HCT116 (cell line): ENCODE results near the gene MAP3K4.

Source experiments
- EGR1 ChIP-seq: IDR thresholded peaks from 2 replicates; pipeline ENCODE4 v1.6.1; 2012; ENCODE audit warnings: low read depth
- EZH2 ChIP-seq: fragments of 200-600 bp; sonication (generic); IDR thresholded peaks from 2 replicates; pipeline ENCODE4 v1.6.1; 2017; ENCODE audit warnings: antibody characterized with exemption, mixed run types
- EZH2phosphoT487 ChIP-seq: fragments of 200-600 bp; IDR thresholded peaks from 2 replicates; pipeline ENCODE4 v1.6.1; 2018; ENCODE audit warnings: antibody characterized with exemption, borderline replicate concordance
- POLR2A ChIP-seq: IDR thresholded peaks from 2 replicates; pipeline ENCODE4 v1.7.0; 2011; ENCODE audit warnings: borderline replicate concordance; ENCODE audit not compliant: insufficient read depth, insufficient read length; ENCODE audit errors: extremely low read depth
- RAD21 ChIP-seq: IDR thresholded peaks from 2 replicates; pipeline ENCODE4 v1.6.1; 2012; ENCODE audit warnings: low read depth, mild to moderate bottlenecking
- SIN3A ChIP-seq: IDR thresholded peaks from 2 replicates; pipeline ENCODE4 v1.6.1; 2012; ENCODE audit warnings: low read depth
- TF ChIP-seq, protein P1 (sequence below), 3 experiments: fragments of 200-600 bp in 1 of 3; sonication (generic) in 1 of 3; IDR thresholded peaks in 2 of 3; conservative IDR thresholded peaks in 1 of 3; 2 replicates each; pipeline ENCODE4 v1.5.1; 2012 to 2017; ENCODE audit warnings: low read depth in 2 of 3, low read length in 2 of 3, antibody characterized with exemption in 1 of 3, borderline replicate concordance in 1 of 3, control low read depth in 1 of 3, mild to moderate bottlenecking in 1 of 3, mixed read lengths in 1 of 3, mixed run types in 1 of 3, moderate library complexity in 1 of 3; ENCODE audit not compliant: insufficient read depth in 1 of 3
- TF ChIP-seq, protein P2 (sequence below): IDR thresholded peaks from 2 replicates; pipeline ENCODE4 v1.6.1; 2011; ENCODE audit warnings: mild to moderate bottlenecking, low read length, moderate library complexity; ENCODE audit not compliant: insufficient replicate concordance; ENCODE audit errors: extremely low read depth

DNA sequence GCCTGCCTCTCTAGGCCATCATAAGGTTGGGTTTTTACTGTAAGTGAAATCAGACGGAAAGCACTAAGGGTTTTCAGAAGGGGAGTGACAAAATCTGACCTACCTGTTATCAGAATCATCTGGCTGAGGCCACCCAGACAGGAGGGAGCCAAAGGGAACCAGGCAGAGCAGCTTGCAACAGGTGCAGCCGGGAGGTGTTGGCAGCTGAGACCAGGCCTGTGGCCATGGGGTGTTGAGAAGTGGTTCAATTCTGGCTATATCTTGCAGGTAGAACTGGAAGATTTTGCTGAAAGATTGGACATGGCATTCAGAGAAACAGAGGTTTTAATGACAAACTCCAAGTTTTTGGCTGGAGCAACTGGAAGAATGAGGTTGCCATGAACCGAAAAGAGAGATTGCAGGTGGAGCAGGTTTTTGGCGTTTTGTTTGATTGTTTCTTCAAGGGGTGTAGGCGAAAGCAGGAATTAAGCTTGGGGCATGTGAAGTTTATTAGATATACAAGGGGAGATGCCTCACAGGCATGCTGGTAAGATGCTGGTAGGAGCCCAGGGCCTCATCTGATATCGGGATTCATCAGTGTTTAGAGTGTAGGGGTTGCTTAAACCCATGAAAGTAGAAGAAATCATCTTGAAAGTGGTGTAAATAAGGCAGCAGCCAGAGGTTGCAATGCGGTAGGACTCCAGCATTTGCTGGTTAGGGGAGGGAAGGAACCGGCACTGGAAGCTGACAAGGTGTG is 35.1 kb upstream of the MAP3K4 start:
- TF ChIP-seq, protein P1, sequence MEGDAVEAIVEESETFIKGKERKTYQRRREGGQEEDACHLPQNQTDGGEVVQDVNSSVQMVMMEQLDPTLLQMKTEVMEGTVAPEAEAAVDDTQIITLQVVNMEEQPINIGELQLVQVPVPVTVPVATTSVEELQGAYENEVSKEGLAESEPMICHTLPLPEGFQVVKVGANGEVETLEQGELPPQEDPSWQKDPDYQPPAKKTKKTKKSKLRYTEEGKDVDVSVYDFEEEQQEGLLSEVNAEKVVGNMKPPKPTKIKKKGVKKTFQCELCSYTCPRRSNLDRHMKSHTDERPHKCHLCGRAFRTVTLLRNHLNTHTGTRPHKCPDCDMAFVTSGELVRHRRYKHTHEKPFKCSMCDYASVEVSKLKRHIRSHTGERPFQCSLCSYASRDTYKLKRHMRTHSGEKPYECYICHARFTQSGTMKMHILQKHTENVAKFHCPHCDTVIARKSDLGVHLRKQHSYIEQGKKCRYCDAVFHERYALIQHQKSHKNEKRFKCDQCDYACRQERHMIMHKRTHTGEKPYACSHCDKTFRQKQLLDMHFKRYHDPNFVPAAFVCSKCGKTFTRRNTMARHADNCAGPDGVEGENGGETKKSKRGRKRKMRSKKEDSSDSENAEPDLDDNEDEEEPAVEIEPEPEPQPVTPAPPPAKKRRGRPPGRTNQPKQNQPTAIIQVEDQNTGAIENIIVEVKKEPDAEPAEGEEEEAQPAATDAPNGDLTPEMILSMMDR (IDR thresholded peaks at IDR 0.05 in 2 of 3, conservative IDR thresholded peaks at IDR 0.05 in 1 of 3; ENCODE audit: borderline replicate concordance in 1 of 3, insufficient read depth in 1 of 3, low read depth in 2 of 3, low read length in 2 of 3): no peak
- no peak for TF ChIP-seq RAD21
- TF ChIP-seq EZH2phosphoT487: no peak
- no peak for TF ChIP-seq POLR2A
- TF ChIP-seq SIN3A: no peak
- TF ChIP-seq EZH2: no peak
- TF ChIP-seq, protein P2, sequence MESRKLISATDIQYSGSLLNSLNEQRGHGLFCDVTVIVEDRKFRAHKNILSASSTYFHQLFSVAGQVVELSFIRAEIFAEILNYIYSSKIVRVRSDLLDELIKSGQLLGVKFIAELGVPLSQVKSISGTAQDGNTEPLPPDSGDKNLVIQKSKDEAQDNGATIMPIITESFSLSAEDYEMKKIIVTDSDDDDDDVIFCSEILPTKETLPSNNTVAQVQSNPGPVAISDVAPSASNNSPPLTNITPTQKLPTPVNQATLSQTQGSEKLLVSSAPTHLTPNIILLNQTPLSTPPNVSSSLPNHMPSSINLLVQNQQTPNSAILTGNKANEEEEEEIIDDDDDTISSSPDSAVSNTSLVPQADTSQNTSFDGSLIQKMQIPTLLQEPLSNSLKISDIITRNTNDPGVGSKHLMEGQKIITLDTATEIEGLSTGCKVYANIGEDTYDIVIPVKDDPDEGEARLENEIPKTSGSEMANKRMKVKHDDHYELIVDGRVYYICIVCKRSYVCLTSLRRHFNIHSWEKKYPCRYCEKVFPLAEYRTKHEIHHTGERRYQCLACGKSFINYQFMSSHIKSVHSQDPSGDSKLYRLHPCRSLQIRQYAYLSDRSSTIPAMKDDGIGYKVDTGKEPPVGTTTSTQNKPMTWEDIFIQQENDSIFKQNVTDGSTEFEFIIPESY: no peak
- TF ChIP-seq EGR1: no peak
